Adipocyte (in vitro differentiated cells): ENCODE data around the gene TIAM1.
A peak's percentile ranks its signal among the peaks of the same experiment; 100 is the strongest.

Experiments used
- DNase-seq: peaks from one replicate; pipeline ENCODE4 v3.0.0-alpha.2; 2015; ENCODE audit warnings: low read depth
- H3K27me3 ChIP-seq: replicated peaks from 2 replicates; pipeline ENCODE4 v1.7.0; 2013; ENCODE audit warnings: mild to moderate bottlenecking, low read length, moderate library complexity; ENCODE audit not compliant: control insufficient read depth, insufficient read depth
- H3K36me3 ChIP-seq: 2 replicates; pipeline ENCODE4 v1.7.0; 2013; ENCODE audit warnings: low read length, mild to moderate bottlenecking, moderate library complexity; ENCODE audit not compliant: control insufficient read depth, insufficient read depth, severe bottlenecking
- H3K4me1 ChIP-seq: 2 replicates; pipeline ENCODE4 v1.7.0; 2013; ENCODE audit warnings: mild to moderate bottlenecking, low read length, moderate library complexity; ENCODE audit not compliant: control insufficient read depth, insufficient read depth
- H3K4me3 ChIP-seq: 2 replicates; pipeline ENCODE4 v1.7.0; 2013; ENCODE audit warnings: mild to moderate bottlenecking, low read length, moderate library complexity
- H3K9ac ChIP-seq: 2 replicates; pipeline ENCODE4 v1.7.0; 2013; ENCODE audit warnings: mild to moderate bottlenecking, low read length, moderate library complexity
- H3K9me3 ChIP-seq: 2 replicates; pipeline ENCODE4 v1.7.0; 2013; ENCODE audit warnings: mild to moderate bottlenecking, low read length, moderate library complexity; ENCODE audit not compliant: control insufficient read depth

The TIAM1 gene

GRCh38 chr21:31159808-31160207 lies 184.3 kb downstream of the TIAM1 start:
- Histone ChIP-seq H3K27me3 (no peaks in the 10 kb centered on the region), H3K4me1 (peaks cover 6% of the 10 kb centered on the region), H3K36me3 (no peaks in the 10 kb centered on the region), H3K4me3 (no peak overlapping the region), H3K9me3 (peaks cover 16% of the 10 kb centered on the region), H3K9ac (no peak overlapping the region)
- DNase-seq, result no peak

GRCh38 chr21:31158789-31159581 lies 185.1 kb downstream of the TIAM1 start:
- no peaks in the 10 kb centered on the region for H3K27me3 ChIP-seq
- DNase-seq, result peak; percentile 23
- no peak overlapping the region for H3K4me3 ChIP-seq
- no peak overlapping the region for H3K9ac ChIP-seq
- peaks cover 6% of the 10 kb centered on the region for H3K4me1 ChIP-seq
- H3K9me3 ChIP-seq, result peaks cover 16% of the 10 kb centered on the region
- no peaks in the 10 kb centered on the region for H3K36me3 ChIP-seq

GRCh38 chr21:31157756-31158155 lies 186.3 kb downstream of the TIAM1 start:
- no peak overlapping the region for H3K4me3 ChIP-seq
- H3K27me3 ChIP-seq, result no peaks in the 10 kb centered on the region
- H3K9me3 ChIP-seq, result peaks cover 16% of the 10 kb centered on the region
- H3K36me3 ChIP-seq, result no peaks in the 10 kb centered on the region
- H3K4me1 ChIP-seq, result peaks cover 6% of the 10 kb centered on the region
- H3K9ac ChIP-seq, result no peak overlapping the region
- no peak for DNase-seq

GRCh38 chr21:31156662-31157061 lies 187.4 kb downstream of the TIAM1 start:
- H3K4me1 ChIP-seq, result peaks cover 6% of the 10 kb centered on the region
- no peaks in the 10 kb centered on the region for H3K36me3 ChIP-seq
- H3K9me3 ChIP-seq, result peaks cover 16% of the 10 kb centered on the region
- DNase-seq, result no peak
- no peaks in the 10 kb centered on the region for H3K27me3 ChIP-seq
- H3K4me3 ChIP-seq, result peak overlapping the region; percentile 10
- no peak overlapping the region for H3K9ac ChIP-seq

GRCh38 chr21:31156169-31156568 lies 187.9 kb downstream of the TIAM1 start:
- Histone ChIP-seq H3K4me3 (no peak overlapping the region), H3K9ac (no peak overlapping the region), H3K36me3 (no peaks in the 10 kb centered on the region), H3K27me3 (no peaks in the 10 kb centered on the region), H3K4me1 (peaks cover 3% of the 10 kb centered on the region), H3K9me3 (peaks cover 16% of the 10 kb centered on the region)
- no peak for DNase-seq

GRCh38 chr21:31151156-31152045 lies 192.7 kb downstream of the TIAM1 start:
- no peaks in the 10 kb centered on the region for H3K4me1 ChIP-seq
- H3K27me3 ChIP-seq, result no peaks in the 10 kb centered on the region
- H3K9me3 ChIP-seq, result peaks cover 6% of the 10 kb centered on the region
- no peak overlapping the region for H3K4me3 ChIP-seq
- H3K36me3 ChIP-seq, result no peaks in the 10 kb centered on the region
- no peak for DNase-seq
- no peak overlapping the region for H3K9ac ChIP-seq

- H3K27me3 ChIP-seq, result no peaks in the 10 kb centered on the region
- no peaks in the 10 kb centered on the region for H3K36me3 ChIP-seq
- H3K9me3 ChIP-seq, result no peaks in the 10 kb centered on the region
- no peak overlapping the region for H3K4me3 ChIP-seq
- no peak overlapping the region for H3K9ac ChIP-seq
- H3K4me1 ChIP-seq, result no peaks in the 10 kb centered on the region
- peak; percentile 10 for DNase-seq
These were observed 198.8 kb downstream of the TIAM1 start for GRCh38 chr21:31145274-31145673.

- H3K36me3 ChIP-seq, result no peaks in the 10 kb centered on the region
- DNase-seq, result no peak
- H3K27me3 ChIP-seq, result no peaks in the 10 kb centered on the region
- no peak overlapping the region for H3K9ac ChIP-seq
- no peak overlapping the region for H3K4me3 ChIP-seq
- H3K4me1 ChIP-seq, result peaks cover 12% of the 10 kb centered on the region
- no peaks in the 10 kb centered on the region for H3K9me3 ChIP-seq
These were observed 201.0 kb downstream of the TIAM1 start for GRCh38 chr21:31143036-31143435.

GRCh38 chr21:31142600-31142999 lies 201.5 kb downstream of the TIAM1 start:
- no peak overlapping the region for H3K4me3 ChIP-seq
- no peaks in the 10 kb centered on the region for H3K27me3 ChIP-seq
- no peak for DNase-seq

GRCh38 chr21:31141389-31142000 lies 202.6 kb downstream of the TIAM1 start:
- no peak for DNase-seq
- Histone ChIP-seq H3K4me1 (peaks cover 23% of the 10 kb centered on the region), H3K9ac (no peak overlapping the region)

More at GRCh38 chr21:31142600-31142999, 201.5 kb downstream of the TIAM1 start:
- Histone ChIP-seq H3K9me3 (no peaks in the 10 kb centered on the region), H3K4me1 (peaks cover 16% of the 10 kb centered on the region), H3K9ac (no peak overlapping the region), H3K36me3 (no peaks in the 10 kb centered on the region)

GRCh38 chr21:31140676-31141075 lies 203.4 kb downstream of the TIAM1 start:
- Histone ChIP-seq H3K9ac (no peak overlapping the region), H3K9me3 (no peaks in the 10 kb centered on the region), H3K36me3 (no peaks in the 10 kb centered on the region), H3K4me3 (no peak overlapping the region), H3K27me3 (no peaks in the 10 kb centered on the region), H3K4me1 (peaks cover 23% of the 10 kb centered on the region)
- no peak for DNase-seq

More at GRCh38 chr21:31141389-31142000, 202.6 kb downstream of the TIAM1 start:
- no peaks in the 10 kb centered on the region for H3K27me3 ChIP-seq
- H3K4me3 ChIP-seq, result no peak overlapping the region
- no peaks in the 10 kb centered on the region for H3K36me3 ChIP-seq
- H3K9me3 ChIP-seq, result no peaks in the 10 kb centered on the region
